Ovary (tissue), 3 donors: Measurements from ENCODE around the gene IRF2BP2.

Source experiments
- CTCF ChIP-seq, 3 donors: fragments of 450-650 bp in 2 of 3; fragments of 200-600 bp in 1 of 3; IDR thresholded peaks; one replicate each; pipeline versions ENCODE4 v1.5.1 to v1.8.0; 2016 to 2022; ENCODE audit warnings: antibody characterized with exemption in 3 of 3, mild to moderate bottlenecking in 1 of 3
- EP300 ChIP-seq: sonication (generic); formaldehyde crosslinking; IDR thresholded peaks from one replicate; pipeline ENCODE4 v1.6.1; 2017; ENCODE audit warnings: antibody characterized with exemption
- POLR2A ChIP-seq: fragments of 450-650 bp; IDR thresholded peaks from one replicate; pipeline ENCODE4 v1.6.1; 2017; ENCODE audit warnings: antibody characterized with exemption, mild to moderate bottlenecking, moderate library complexity
- donor health status: DM: no; HTN: no; CAD: no.

DNA sequence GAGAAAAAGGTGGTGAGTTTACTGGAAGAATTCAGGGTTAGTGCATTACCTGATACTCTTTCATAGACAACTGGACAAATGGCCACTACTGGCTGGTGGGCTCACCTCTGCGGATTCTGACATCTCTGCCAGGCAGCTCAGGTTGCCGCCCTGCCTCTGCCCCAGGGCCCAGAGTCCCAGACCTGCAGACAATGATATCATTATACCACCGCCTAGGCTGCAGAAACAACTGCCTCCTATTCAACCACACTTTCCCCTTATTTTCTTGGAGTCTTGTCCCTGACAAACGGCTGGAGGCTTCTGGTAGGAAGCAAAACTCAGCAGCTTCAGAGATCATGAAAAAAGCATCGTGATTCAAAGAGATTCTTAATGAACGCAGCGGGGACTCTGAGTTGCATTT lies 37.0 kb downstream of the IRF2BP2 start:
- TF ChIP-seq CTCF (IDR thresholded peaks at IDR 0.05) (no peak), POLR2A (no peak), EP300 (no peak)
